DND-41 (cell line): Measurements from ENCODE around the gene SLC30A2.

Source experiments
- EZH2 ChIP-seq: IDR thresholded peaks from 3 replicates; pipeline ENCODE4 v1.6.1; 2012; ENCODE audit warnings: borderline replicate concordance, low read depth, mild to moderate bottlenecking, moderate library complexity, low read length, inconsistent platforms; ENCODE audit not compliant: severe bottlenecking
- TF ChIP-seq, protein P1 (sequence below): IDR thresholded peaks from 2 replicates; pipeline ENCODE4 v1.5.1; 2012; ENCODE audit warnings: borderline replicate concordance, low read length, moderate library complexity, mild to moderate bottlenecking; ENCODE audit not compliant: poor library complexity, severe bottlenecking; ENCODE audit errors: extremely low read depth

DNA sequence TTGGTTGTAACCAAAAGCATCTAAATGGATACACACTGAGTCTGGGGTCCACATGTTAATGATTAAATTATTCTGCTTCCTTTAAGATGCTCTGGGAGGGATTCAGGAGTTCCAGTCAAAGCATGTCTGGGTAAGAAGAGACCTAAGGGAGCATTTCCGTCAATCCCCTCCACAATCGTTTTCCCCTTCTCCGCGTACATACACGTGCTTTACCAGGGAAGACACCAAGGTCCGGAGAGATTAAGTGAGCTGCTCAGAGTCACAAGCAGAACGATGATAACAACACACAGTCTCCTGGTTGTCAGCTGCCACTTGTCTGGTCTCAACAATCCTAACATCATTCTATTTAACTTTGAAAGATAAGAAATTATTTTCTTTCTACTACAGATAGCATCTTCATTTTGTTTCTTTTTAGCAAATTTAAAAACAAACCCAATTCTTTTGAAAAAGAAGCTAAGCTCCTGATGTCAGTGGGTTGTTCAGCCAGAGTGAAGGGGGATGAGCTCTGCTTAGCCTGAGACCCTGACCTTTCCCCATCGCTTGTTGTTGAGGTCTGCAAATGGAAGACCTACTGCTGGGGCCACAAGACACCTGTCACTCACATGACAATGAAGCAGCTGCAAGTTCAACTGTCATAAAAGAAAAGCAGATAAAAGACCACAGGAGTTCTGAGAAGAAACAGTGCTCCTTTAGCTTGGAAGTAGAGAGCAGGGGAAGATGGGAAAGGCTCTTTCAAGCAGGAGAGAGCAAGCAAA lies 52.5 kb downstream of the SLC30A2 start:
- TF ChIP-seq EZH2: no peak
- TF ChIP-seq, protein P1, sequence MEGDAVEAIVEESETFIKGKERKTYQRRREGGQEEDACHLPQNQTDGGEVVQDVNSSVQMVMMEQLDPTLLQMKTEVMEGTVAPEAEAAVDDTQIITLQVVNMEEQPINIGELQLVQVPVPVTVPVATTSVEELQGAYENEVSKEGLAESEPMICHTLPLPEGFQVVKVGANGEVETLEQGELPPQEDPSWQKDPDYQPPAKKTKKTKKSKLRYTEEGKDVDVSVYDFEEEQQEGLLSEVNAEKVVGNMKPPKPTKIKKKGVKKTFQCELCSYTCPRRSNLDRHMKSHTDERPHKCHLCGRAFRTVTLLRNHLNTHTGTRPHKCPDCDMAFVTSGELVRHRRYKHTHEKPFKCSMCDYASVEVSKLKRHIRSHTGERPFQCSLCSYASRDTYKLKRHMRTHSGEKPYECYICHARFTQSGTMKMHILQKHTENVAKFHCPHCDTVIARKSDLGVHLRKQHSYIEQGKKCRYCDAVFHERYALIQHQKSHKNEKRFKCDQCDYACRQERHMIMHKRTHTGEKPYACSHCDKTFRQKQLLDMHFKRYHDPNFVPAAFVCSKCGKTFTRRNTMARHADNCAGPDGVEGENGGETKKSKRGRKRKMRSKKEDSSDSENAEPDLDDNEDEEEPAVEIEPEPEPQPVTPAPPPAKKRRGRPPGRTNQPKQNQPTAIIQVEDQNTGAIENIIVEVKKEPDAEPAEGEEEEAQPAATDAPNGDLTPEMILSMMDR: no peak
